Activated CD4-positive, alpha-beta T cell treated with anti-CD3 and anti-CD28 coated beads, Interleukin-2, Interleukin-6, amounts not matched to agents 100 ng/mL and 50 ng/mL, durations not matched to agents 16 hours and 8 hours (primary cell): ENCODE measurements around the gene IGLL5.
A peak's percentile ranks its signal among the peaks of the same experiment; 100 is the strongest.

ENCODE experiments used
- DNase-seq: peaks from one replicate; pipeline ENCODE4 v3.0.0-alpha.2; 2020

Gene IGLL5

GRCh38 chr22:22928666-22929380 lies 41.2 kb downstream of the IGLL5 start:
- peak; percentile 73 for DNase-seq

- no peak for DNase-seq
Measured at GRCh38 chr22:22929381-22930221, 42.0 kb downstream of the IGLL5 start.

GRCh38 chr22:22930222-22930497 lies 42.5 kb downstream of the IGLL5 start:
- DNase-seq, result no peak

GRCh38 chr22:22930571-22931556 lies 43.2 kb downstream of the IGLL5 start:
- no peak for DNase-seq

- DNase-seq, result no peak
Measured at GRCh38 chr22:22931557-22932270, 44.1 kb downstream of the IGLL5 start.

- no peak for DNase-seq
Measured at GRCh38 chr22:22932512-22932941, 44.9 kb downstream of the IGLL5 start.

- no peak for DNase-seq
Measured at GRCh38 chr22:22933100-22933806, 45.6 kb downstream of the IGLL5 start.

- DNase-seq, result no peak
Measured at GRCh38 chr22:22933807-22934542, 46.4 kb downstream of the IGLL5 start.

- DNase-seq, result no peak
Measured at GRCh38 chr22:22934543-22935055, 47.0 kb downstream of the IGLL5 start.

GRCh38 chr22:22935056-22935545 lies 47.5 kb downstream of the IGLL5 start:
- no peak for DNase-seq

GRCh38 chr22:22935546-22936157 lies 48.0 kb downstream of the IGLL5 start:
- peak; percentile 54 for DNase-seq

GRCh38 chr22:22936180-22936914 lies 48.7 kb downstream of the IGLL5 start:
- DNase-seq, result no peak

GRCh38 chr22:22936915-22937656 lies 49.5 kb downstream of the IGLL5 start:
- no peak for DNase-seq

- DNase-seq, result no peak
Measured at GRCh38 chr22:22937894-22938480, 50.4 kb downstream of the IGLL5 start.

- no peak for DNase-seq
Measured at GRCh38 chr22:22938672-22939587, 51.3 kb downstream of the IGLL5 start.

GRCh38 chr22:22939588-22940368 lies 52.2 kb downstream of the IGLL5 start:
- no peak for DNase-seq
